Lower lobe of right lung (tissue), 2 donors: ENCODE measurements around the gene ESPL1. TPM values are rescaled to one million over a fixed set of nuclear protein-coding genes. Genes with fewer than 3 reads are reported as not detected.
A peak's percentile ranks its signal among the peaks of the same experiment; 100 is the strongest.

Experiments used
- ATAC-seq, 2 donors: fragments of 200-7000 bp; cut with Tn5 transposase; one replicate each; pipeline ENCODE4 v1.9.1; 2020 to 2022; ENCODE audit warnings: mild to moderate bottlenecking in 2 of 2, moderate library complexity in 2 of 2
- DNase-seq: peaks from one replicate; pipeline ENCODE4 v3.0.0-alpha.2; 2020
- H3K27ac ChIP-seq: fragments of 200-600 bp; one replicate; pipeline ENCODE4 v1.8.0; 2022
- H3K27me3 ChIP-seq: fragments of 200-600 bp; one replicate; pipeline ENCODE4 v1.8.0; 2022; ENCODE audit warnings: low read depth
- H3K36me3 ChIP-seq: fragments of 200-600 bp; one replicate; pipeline ENCODE4 v1.8.0; 2022; ENCODE audit warnings: mild to moderate bottlenecking
- H3K4me1 ChIP-seq: fragments of 200-600 bp; one replicate; pipeline ENCODE4 v1.8.0; 2022
- H3K4me3 ChIP-seq: fragments of 200-600 bp; one replicate; pipeline ENCODE4 v1.8.0; 2022; ENCODE audit warnings: mild to moderate bottlenecking
- H3K9me3 ChIP-seq: fragments of 200-600 bp; one replicate; pipeline ENCODE4 v1.8.0; 2022
- CTCF ChIP-seq: fragments of 200-600 bp; IDR thresholded peaks from one replicate; pipeline ENCODE4 v1.8.0; 2022; ENCODE audit warnings: antibody characterized with exemption, mild to moderate bottlenecking
- intact Hi-C: fragments of 100-400 bp; cut with DNase I; formaldehyde crosslinking; loops from one replicate; pipeline ENCODE4 v1.11.0; 2022
- total RNA-seq: library from RNA; stranded (reverse); fragmentation: NEBNext Ultra II Directional; extraction: Animal tissue kit (Norgen Biotek cat#: 25700); gene quantifications from one replicate; pipeline ENCODE4 v1.2.1, GENCODE V29; 2021
- donor health status: DM: no; HTN: yes; CAD: no; lungs with severe emphysema.

Gene ESPL1
- total RNA-seq, 1 donor from 2014 or later = 2.2 TPM

GRCh38 chr12:53224061-53224896 is 43.8 kb upstream of the ESPL1 start:
- ATAC-seq (no peak), DNase-seq (peak; percentile 54)
- TF ChIP-seq CTCF = no peak
- peaks cover 48% of the 10 kb centered on the region for H3K4me1 ChIP-seq
- H3K27ac ChIP-seq = peak overlapping the region; percentile 95
- H3K36me3 ChIP-seq = peaks cover 7% of the 10 kb centered on the region
- no peak overlapping the region for H3K4me3 ChIP-seq
- no peaks in the 10 kb centered on the region for H3K27me3 ChIP-seq
- intact Hi-C loops = no loop called here
- no peaks in the 10 kb centered on the region for H3K9me3 ChIP-seq

- Histone ChIP-seq H3K4me3 (no peak overlapping the region), H3K27ac (no peak overlapping the region), H3K4me1 (peaks cover 50% of the 10 kb centered on the region), H3K9me3 (no peaks in the 10 kb centered on the region), H3K27me3 (no peaks in the 10 kb centered on the region), H3K36me3 (peaks cover 7% of the 10 kb centered on the region)
- peak; percentile 26 for DNase-seq
- ATAC-seq = no peak
- TF ChIP-seq CTCF = no peak
- intact Hi-C loops = no loop called here
Observed at GRCh38 chr12:53224897-53225634, 43.0 kb upstream of the ESPL1 start.

- Histone ChIP-seq H3K36me3 (peaks cover 7% of the 10 kb centered on the region), H3K27ac (no peak overlapping the region), H3K27me3 (no peaks in the 10 kb centered on the region), H3K4me1 (peaks cover 55% of the 10 kb centered on the region), H3K9me3 (no peaks in the 10 kb centered on the region), H3K4me3 (no peak overlapping the region)
- no peak for TF ChIP-seq CTCF
- intact Hi-C loops = no loop called here
- DNase-seq (peak; percentile 26), ATAC-seq (no peak)
Observed at GRCh38 chr12:53225635-53226424, 42.3 kb upstream of the ESPL1 start.

- H3K9me3 ChIP-seq = no peaks in the 10 kb centered on the region
- peak; percentile 17 for DNase-seq
- no peak overlapping the region for H3K27ac ChIP-seq
- no peaks in the 10 kb centered on the region for H3K27me3 ChIP-seq
- no peak for ATAC-seq
- H3K36me3 ChIP-seq = peaks cover 7% of the 10 kb centered on the region
- no peak overlapping the region for H3K4me3 ChIP-seq
- peaks cover 64% of the 10 kb centered on the region for H3K4me1 ChIP-seq
- intact Hi-C loops = no loop called here
- no peak for TF ChIP-seq CTCF
Observed at GRCh38 chr12:53226815-53227214, 41.3 kb upstream of the ESPL1 start.

- Histone ChIP-seq H3K36me3 (peaks cover 7% of the 10 kb centered on the region), H3K4me1 (peaks cover 61% of the 10 kb centered on the region), H3K9me3 (no peaks in the 10 kb centered on the region), H3K27ac (no peak overlapping the region), H3K4me3 (no peak overlapping the region), H3K27me3 (no peaks in the 10 kb centered on the region)
- intact Hi-C loops = no loop called here
- ATAC-seq (no peak), DNase-seq (peak; percentile 32)
- TF ChIP-seq CTCF = no peak
Observed at GRCh38 chr12:53227341-53227740, 40.8 kb upstream of the ESPL1 start.
